VCaP (cell line): ENCODE measurements around the gene CLECL1.
"Not testable (repeated sequence)": the region's sequence is repeated elsewhere in the genome, so short reads cannot be mapped to it uniquely, and the experiment has no call there.

Experiments used
- H3K27ac ChIP-seq: fragments of 450-650 bp; 2 replicates; pipeline ENCODE4 v1.5.1; 2017
- TF ChIP-seq, protein P1 (sequence below): fragments of 450-650 bp; conservative IDR thresholded peaks from 2 replicates; pipeline ENCODE4 v1.5.1; 2017; ENCODE audit warnings: mild to moderate bottlenecking, moderate library complexity

Gene CLECL1

DNA sequence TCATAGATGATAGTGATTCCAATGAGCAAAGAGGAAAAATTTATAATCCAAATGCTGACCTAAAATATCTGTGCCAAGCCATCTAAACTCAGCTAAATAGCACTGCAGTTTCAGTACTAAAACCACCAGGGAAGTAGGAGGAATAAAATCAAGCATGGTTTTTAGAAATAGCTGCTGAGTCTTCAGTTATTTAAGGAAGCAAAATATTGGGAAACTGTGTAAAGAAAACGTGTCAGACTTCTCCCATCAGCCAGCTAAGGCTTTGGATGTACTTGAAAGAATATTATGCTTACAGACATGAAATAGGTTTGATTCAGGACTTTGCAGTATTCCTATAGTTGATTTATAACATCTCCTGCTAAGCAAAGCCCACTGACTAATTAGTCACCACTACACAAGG lies 38.7 kb downstream of the CLECL1 start:
- TF ChIP-seq, protein P1, sequence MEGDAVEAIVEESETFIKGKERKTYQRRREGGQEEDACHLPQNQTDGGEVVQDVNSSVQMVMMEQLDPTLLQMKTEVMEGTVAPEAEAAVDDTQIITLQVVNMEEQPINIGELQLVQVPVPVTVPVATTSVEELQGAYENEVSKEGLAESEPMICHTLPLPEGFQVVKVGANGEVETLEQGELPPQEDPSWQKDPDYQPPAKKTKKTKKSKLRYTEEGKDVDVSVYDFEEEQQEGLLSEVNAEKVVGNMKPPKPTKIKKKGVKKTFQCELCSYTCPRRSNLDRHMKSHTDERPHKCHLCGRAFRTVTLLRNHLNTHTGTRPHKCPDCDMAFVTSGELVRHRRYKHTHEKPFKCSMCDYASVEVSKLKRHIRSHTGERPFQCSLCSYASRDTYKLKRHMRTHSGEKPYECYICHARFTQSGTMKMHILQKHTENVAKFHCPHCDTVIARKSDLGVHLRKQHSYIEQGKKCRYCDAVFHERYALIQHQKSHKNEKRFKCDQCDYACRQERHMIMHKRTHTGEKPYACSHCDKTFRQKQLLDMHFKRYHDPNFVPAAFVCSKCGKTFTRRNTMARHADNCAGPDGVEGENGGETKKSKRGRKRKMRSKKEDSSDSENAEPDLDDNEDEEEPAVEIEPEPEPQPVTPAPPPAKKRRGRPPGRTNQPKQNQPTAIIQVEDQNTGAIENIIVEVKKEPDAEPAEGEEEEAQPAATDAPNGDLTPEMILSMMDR, result no peak

DNA sequence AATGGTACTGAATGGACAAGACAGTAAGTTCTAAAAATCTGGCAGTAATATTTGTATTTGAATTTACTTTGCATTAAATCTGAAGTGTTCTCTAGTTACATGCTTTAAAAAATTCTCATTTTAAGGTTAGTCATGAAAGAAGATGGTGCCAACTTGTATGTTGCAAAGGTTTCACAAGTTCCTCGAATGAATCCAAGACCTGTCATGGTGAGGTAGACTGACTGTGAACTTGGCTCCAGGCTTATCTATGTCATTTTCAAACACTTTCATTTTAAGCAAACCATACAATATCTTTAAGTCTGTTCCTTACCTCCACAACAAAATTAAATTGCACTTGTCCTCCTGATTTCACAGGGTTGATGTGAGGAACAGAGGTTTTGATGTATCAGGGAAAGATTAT lies 40.0 kb downstream of the CLECL1 start:
- no peak overlapping the region for H3K27ac ChIP-seq
- TF ChIP-seq, protein P1, result no peak

More for the DNA sequence above, 38.7 kb downstream of the CLECL1 start:
- H3K27ac ChIP-seq, result no peak overlapping the region

DNA sequence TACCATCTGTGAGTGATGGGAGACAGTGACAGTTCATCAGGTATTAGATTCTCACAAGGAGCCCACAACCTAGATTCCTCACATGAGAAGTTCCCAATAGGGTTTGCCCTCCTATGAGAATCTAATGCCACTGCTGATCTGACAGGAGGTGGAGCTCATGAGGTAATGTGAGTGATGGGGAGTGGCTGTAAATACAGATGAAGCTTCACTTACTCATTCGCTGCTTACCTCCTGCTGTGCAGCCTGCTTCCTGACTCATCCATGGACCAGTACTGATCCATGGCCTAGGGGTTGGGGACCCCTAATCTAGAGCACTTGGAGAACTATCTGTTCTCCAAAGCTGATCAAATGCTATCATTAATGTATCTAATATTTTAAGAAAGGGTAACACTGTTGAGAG lies 45.7 kb downstream of the CLECL1 start:
- TF ChIP-seq, protein P1, result no peak
- no peak overlapping the region for H3K27ac ChIP-seq

DNA sequence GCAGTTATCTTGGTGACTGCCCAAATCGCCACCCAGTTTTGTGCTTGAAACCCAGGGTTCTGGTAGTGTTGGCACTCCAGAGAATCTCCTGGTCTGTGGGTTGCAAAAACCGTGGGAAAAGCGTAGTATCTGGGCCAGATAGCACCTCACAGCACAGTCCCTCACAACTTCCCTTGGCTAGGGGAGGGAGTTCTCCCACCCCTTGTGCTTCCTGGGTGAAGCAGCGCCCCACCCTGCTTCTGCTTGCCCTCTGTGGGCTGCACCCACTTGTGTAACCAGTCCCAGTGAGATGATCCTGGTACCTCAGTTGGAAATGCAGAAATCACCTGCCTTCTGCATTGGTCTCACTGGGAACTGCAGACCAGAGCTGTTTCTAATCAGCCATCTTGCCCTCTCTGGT lies 47.0 kb downstream of the CLECL1 start:
- H3K27ac ChIP-seq, result no peak overlapping the region
- TF ChIP-seq, protein P1, result no peak

DNA sequence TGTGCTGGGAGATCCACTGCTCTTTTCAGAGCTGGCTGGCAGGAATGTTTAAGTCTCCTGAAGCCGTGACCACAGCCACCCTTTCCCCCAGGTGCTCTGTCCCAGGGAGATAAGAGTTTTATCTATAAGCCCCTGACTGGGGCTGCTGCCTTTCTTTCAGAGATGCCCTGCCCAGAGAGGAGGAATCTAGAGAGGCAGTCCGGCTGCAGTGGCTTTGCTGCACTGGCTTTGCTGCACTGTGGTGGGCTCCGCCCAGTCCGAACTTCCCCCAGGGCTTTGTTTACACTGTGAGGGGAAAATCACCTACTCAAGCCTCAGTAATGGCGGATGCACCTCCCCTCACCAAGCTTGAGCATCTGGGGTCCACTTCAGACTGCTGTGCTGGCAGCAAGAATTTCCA lies 47.5 kb downstream of the CLECL1 start:
- H3K27ac ChIP-seq, result not testable (repeated sequence)

DNA sequence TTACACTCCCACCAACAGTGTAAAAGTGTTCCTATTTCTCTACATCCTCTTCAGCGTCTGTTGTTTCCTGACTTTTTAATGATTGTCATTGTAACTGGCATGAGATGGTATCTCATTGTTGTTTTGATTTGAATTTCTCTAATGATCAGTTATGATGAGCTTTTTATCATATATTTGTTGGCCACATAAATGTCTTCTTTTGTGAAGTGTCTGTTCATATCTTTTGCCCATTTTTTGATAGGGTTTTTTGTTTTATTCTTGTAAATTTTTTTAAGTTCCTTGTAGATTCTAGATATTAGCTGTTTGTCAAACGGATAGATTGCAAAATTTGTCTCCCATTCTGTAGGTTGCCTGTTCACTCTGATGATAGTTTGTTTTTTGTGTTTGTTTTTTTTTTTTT lies 49.9 kb downstream of the CLECL1 start:
- H3K27ac ChIP-seq, result not testable (repeated sequence)

DNA sequence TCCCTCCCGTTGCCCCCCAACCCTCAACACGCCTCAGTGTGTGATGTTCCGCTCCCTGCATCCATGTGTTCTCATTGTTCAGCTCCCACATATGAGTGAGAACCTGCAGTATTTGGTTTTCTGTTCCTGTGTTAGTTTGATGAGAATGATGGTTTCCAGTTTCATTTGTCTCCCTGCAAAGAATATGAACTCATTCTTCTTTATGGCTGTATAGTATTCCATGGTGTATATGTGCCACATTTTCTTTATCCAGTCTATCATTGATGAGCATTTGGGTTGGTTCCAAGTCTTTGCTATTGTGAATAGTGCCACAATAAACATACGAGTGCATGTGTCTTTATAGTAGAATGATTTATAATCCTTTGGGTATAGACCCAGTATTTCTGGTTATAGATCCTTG lies 50.4 kb downstream of the CLECL1 start:
- not testable (repeated sequence) for H3K27ac ChIP-seq

DNA sequence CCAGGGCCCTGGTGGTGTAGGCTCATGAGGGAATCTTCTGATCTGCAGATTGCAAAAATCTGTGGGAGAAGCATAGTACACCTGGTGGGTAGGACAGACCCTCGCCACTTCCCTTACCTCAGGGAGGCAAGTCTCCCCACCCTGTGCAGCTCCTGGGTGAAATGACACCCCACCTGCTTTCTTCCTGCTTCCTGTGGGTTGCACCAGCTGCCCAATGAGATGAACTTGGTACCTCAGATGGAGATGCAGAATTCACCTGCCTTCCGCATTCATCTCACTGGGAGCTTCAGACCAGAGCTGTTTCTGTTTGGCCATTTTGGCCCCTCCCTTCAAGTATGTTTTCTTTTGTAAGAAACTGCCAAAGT lies 58.7 kb downstream of the CLECL1 start:
- no peak overlapping the region for H3K27ac ChIP-seq
- TF ChIP-seq, protein P1, result no peak

DNA sequence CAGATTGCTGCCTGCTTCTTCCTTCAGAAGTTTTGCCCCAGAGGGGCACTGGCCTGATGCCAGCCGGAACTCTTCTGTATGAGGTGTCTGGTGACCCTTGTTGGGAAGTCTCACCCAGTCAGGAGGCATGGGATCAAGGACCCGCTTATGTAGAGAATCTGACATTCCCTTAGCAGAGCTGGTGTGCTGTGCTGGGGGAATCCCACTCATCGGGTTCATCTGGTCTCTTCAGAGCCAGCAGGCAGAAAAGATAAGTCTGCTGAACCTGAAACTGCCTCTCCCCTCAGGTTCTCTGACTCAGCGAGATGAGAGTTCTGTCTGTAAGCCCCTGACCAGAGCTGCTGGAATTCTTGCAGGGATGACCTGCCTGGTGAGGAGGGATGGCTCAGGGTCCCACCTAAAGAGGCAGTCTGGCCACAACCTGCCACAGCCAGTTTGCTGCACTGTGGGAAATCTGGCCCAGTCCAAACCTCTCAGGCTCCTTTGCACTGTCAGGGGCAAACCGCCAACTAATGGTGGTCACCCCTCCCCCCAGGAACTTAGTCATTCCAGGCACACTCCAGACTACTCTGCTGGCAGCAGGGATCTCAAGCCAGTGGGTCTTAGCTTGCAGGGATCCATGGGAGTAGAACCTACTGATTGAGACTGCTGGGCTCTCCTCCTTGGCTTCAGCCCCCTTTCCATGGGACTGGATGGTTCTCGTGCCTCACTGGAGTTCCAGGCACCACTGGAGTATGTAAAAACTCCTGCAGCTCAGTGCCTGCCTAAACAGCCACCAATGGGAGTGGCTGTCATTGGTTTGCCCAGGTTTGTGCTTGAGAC lies 59.3 kb downstream of the CLECL1 start:
- no peak overlapping the region for H3K27ac ChIP-seq
- TF ChIP-seq, protein P1, result no peak
